Mesendoderm (in vitro differentiated cells): ENCODE results near the gene TMEM101.

Experiments
- DNase-seq: peaks from one replicate; pipeline ENCODE4 v3.0.0; 2013
- H2AK5ac ChIP-seq: 2 replicates; pipeline ENCODE4 v1.6.1; 2013; ENCODE audit warnings: low read length, inconsistent platforms
- H2BK120ac ChIP-seq: 2 replicates; pipeline ENCODE4 v1.6.1; 2013; ENCODE audit warnings: low read depth, mild to moderate bottlenecking, low read length, moderate library complexity, mixed read lengths
- H2BK15ac ChIP-seq: replicated peaks from 2 replicates; pipeline ENCODE4 v1.6.1; 2013; ENCODE audit warnings: low read depth, mild to moderate bottlenecking, moderate library complexity
- H2BK5ac ChIP-seq: 2 replicates; pipeline ENCODE4 v1.6.1; 2013; ENCODE audit warnings: low read length, inconsistent platforms
- H3K18ac ChIP-seq: 2 replicates; pipeline ENCODE4 v1.6.1; 2013; ENCODE audit warnings: mild to moderate bottlenecking, low read length, mixed read lengths
- H3K23ac ChIP-seq: one replicate; pipeline ENCODE4 v1.6.1; 2013; ENCODE audit warnings: low read length
- H3K27ac ChIP-seq: 2 replicates; pipeline ENCODE4 v1.5.1; 2013; ENCODE audit warnings: low read depth, mild to moderate bottlenecking, inconsistent platforms, low read length, moderate library complexity
- H3K27me3 ChIP-seq: 2 replicates; pipeline ENCODE4 v1.6.1; 2013; ENCODE audit warnings: low read length, control low read depth, mild to moderate bottlenecking, inconsistent platforms; ENCODE audit not compliant: insufficient read depth, poor library complexity
- H3K36me3 ChIP-seq: 2 replicates; pipeline ENCODE4 v1.6.1; 2013; ENCODE audit warnings: low read length, inconsistent platforms; ENCODE audit not compliant: control insufficient read depth, insufficient read depth
- H3K4ac ChIP-seq: one replicate; pipeline ENCODE4 v1.6.1; 2013; ENCODE audit warnings: low read depth, mild to moderate bottlenecking, low read length, moderate library complexity
- H3K4me1 ChIP-seq: 2 replicates; pipeline ENCODE4 v1.6.1; 2013; ENCODE audit warnings: low read depth, low read length, inconsistent platforms; ENCODE audit not compliant: control insufficient read depth
- H3K4me2 ChIP-seq: 2 replicates; pipeline ENCODE4 v1.6.1; 2013; ENCODE audit warnings: low read length
- H3K4me3 ChIP-seq: 2 replicates; pipeline ENCODE4 v1.5.1; 2013; ENCODE audit warnings: mild to moderate bottlenecking, low read length
- H3K56ac ChIP-seq: one replicate; pipeline ENCODE4 v1.6.1; 2013; ENCODE audit warnings: low read length
- H3K79me1 ChIP-seq: 2 replicates; pipeline ENCODE4 v1.6.1; 2013; ENCODE audit warnings: low read length, inconsistent platforms
- H3K79me2 ChIP-seq: 2 replicates; pipeline ENCODE4 v1.6.1; 2013; ENCODE audit warnings: mild to moderate bottlenecking, low read length; ENCODE audit not compliant: control insufficient read depth, insufficient read depth
- H3K9ac ChIP-seq: 2 replicates; pipeline ENCODE4 v1.6.1; 2013; ENCODE audit warnings: low read length, inconsistent platforms
- H4K5ac ChIP-seq: one replicate; pipeline ENCODE4 v1.6.1; 2013; ENCODE audit warnings: low read length
- H4K8ac ChIP-seq: one replicate; pipeline ENCODE4 v1.6.1; 2013; ENCODE audit warnings: low read depth, mild to moderate bottlenecking, control low read depth, low read length, moderate library complexity
- WGBS: extraction: QIAGEN DNeasy Blood & Tissue Kit; methylation state at CpG from one replicate; pipeline ENCODE4 v1.1.7; 2013; ENCODE audit warnings: low lambda C conversion rate, missing lambda C conversion rate; ENCODE audit not compliant: insufficient coverage; ENCODE audit errors: extremely low coverage; 5-methylcytosine and 5-hydroxymethylcytosine counted together

TMEM101 gene

DNA sequence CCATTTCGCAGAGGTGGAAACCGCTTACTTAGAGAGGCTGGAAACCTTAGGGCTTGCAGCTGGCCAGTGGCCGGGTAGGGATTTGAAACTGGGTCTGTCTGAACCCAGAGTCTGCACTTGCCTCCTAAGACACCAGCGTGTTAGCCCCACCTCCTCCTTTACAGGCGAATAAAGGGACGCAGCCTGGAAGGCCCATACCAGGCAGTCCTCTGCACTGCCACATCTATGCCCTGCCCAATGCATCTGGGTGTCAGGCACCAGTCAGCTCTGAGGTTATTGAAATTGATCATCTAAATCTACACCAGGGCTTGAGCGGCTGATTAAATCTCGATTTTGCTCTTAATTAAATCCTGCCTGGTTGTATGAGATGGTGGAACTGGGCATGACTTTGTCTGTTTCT, 30.2 kb downstream of the TMEM101 start:
- peaks cover 2% of the 10 kb centered on the region for H3K27me3 ChIP-seq
- no peak overlapping the region for H4K5ac ChIP-seq
- no peak overlapping the region for H2BK5ac ChIP-seq
- no peak overlapping the region for H2BK15ac ChIP-seq
- H3K9ac ChIP-seq, result no peak overlapping the region
- H3K27ac ChIP-seq, result no peak overlapping the region
- H3K79me2 ChIP-seq, result no peaks in the 10 kb centered on the region
- H3K18ac ChIP-seq, result no peak overlapping the region
- H4K8ac ChIP-seq, result no peak overlapping the region
- no CpG with 5 or more reads among the region's 8 CpGs for WGBS
- H2AK5ac ChIP-seq, result no peak overlapping the region
- no peak overlapping the region for H3K4me3 ChIP-seq
- H2BK120ac ChIP-seq, result no peak overlapping the region
- H3K4me2 ChIP-seq, result no peak overlapping the region
- H3K56ac ChIP-seq, result no peak overlapping the region
- no peak overlapping the region for H3K4ac ChIP-seq
- no peaks in the 10 kb centered on the region for H3K36me3 ChIP-seq
- no peaks in the 10 kb centered on the region for H3K4me1 ChIP-seq
- no peak overlapping the region for H3K23ac ChIP-seq
- H3K79me1 ChIP-seq, result no peaks in the 10 kb centered on the region
- peak; percentile 29 for DNase-seq

DNA sequence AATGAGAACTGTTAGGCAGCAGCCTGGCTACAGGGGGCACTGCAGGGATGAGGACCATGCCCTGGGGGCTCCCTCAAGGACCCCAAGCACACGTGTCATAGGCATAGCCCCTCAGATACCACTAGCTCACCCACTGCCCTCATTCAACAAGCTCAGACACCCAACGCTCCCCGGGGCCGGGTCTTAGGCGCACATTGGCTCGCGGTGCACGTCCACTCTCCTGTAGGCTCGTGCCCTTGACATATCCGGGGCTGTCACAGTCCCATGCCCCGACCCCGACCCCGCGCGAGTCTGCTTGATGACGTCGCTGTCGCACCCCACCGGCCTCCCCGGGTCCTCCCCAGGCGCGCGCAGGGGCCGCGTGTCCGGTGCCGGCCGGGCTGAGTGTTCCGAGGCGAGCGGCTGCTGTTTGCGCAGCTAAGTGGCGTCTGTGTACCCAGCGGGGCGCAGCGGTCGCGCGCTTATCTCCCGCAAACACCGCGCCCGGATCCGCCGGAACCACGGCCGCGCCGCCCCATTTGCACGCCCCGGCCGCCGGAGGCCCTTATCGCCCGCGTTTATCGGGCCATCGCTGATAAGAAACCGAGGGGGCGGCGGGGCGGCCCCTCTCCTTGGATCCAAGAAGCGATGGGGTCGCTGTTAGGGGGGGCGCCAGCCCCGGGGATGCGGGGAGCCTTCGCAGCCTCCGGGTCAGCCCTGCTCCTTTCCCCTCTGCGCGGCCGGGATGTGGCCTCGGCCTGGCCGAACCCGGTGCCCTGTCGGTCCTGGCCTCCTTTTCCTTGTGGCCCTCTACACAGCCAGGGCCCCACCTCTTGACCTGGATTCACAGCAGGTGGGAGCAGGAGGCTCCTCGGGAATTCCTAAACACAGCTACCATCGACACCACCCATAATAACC, 31.0 kb downstream of the TMEM101 start:
- peak; percentile 48 for DNase-seq
- Histone ChIP-seq H3K23ac (no peak overlapping the region), H2BK15ac (no peak overlapping the region), H4K8ac (no peak overlapping the region), H2BK120ac (no peak overlapping the region), H2BK5ac (no peak overlapping the region), H3K4ac (no peak overlapping the region), H3K27me3 (peaks cover 2% of the 10 kb centered on the region), H3K36me3 (no peaks in the 10 kb centered on the region), H3K4me2 (peak overlapping the region; percentile 23), H2AK5ac (no peak overlapping the region), H3K9ac (peak overlapping the region; percentile 20), H3K4me3 (no peak overlapping the region), H3K56ac (peak overlapping the region; percentile 4), H3K79me2 (no peaks in the 10 kb centered on the region), H3K27ac (no peak overlapping the region), H3K79me1 (no peaks in the 10 kb centered on the region), H3K18ac (no peak overlapping the region), H3K4me1 (no peaks in the 10 kb centered on the region), H4K5ac (no peak overlapping the region)
- WGBS, result no CpG with 5 or more reads among the region's 78 CpGs

DNA sequence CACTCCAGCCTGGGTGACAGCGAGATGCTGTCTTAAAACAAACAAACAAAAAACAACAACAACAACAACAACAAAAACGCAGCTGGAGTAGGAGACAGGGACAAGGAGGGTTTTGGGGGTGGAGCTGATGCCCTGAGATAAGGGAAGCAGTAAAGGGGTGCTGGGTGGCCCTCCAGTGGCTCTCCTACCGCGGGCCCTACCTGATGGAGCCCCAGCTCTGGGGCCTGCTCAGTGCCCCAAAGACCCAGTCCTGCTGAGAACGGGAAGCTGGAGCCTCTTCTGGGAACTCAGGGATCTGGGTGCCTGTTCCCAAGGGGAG, 31.6 kb downstream of the TMEM101 start:
- Histone ChIP-seq H3K23ac (no peak overlapping the region), H3K27me3 (peaks cover 2% of the 10 kb centered on the region), H3K4me2 (peak overlapping the region; percentile 23), H3K9ac (peak overlapping the region; percentile 20), H3K4ac (no peak overlapping the region), H3K36me3 (no peaks in the 10 kb centered on the region), H3K79me2 (no peaks in the 10 kb centered on the region), H2BK5ac (no peak overlapping the region), H2BK15ac (no peak overlapping the region), H2BK120ac (no peak overlapping the region), H4K5ac (no peak overlapping the region), H4K8ac (no peak overlapping the region), H3K79me1 (no peaks in the 10 kb centered on the region), H2AK5ac (no peak overlapping the region), H3K18ac (no peak overlapping the region), H3K4me3 (no peak overlapping the region), H3K4me1 (no peaks in the 10 kb centered on the region), H3K27ac (no peak overlapping the region), H3K56ac (no peak overlapping the region)
- WGBS, result no CpG with 5 or more reads among the region's 5 CpGs
- DNase-seq, result no peak

DNA sequence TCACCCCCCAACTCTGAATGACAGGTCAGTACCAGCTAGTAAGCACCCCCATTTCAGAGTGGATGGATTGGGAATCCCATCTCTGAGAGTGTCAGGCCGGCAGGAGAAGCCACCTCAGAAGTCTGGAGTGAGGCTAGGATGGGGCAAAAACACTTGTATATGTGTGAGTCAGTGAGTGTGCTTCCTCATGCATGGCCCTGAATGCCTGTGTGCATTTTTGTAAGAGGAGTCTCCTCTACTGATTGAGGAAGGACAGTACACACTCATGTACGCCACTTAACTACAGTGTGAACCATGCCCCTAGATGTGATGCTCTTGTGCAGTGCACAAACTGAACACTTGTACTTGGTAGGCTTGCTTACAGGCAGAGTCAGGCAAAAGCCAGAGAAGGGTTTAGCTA, 32.6 kb downstream of the TMEM101 start:
- no CpG with 5 or more reads among the region's 2 CpGs for WGBS
- Histone ChIP-seq H3K36me3 (no peaks in the 10 kb centered on the region), H3K9ac (no peak overlapping the region), H2BK120ac (no peak overlapping the region), H3K79me1 (no peaks in the 10 kb centered on the region), H3K4me3 (no peak overlapping the region), H4K5ac (no peak overlapping the region), H2BK5ac (no peak overlapping the region), H3K56ac (no peak overlapping the region), H3K4me1 (no peaks in the 10 kb centered on the region), H3K23ac (no peak overlapping the region), H3K79me2 (no peaks in the 10 kb centered on the region), H3K27me3 (peaks cover 2% of the 10 kb centered on the region), H3K4ac (no peak overlapping the region), H4K8ac (no peak overlapping the region), H2AK5ac (no peak overlapping the region), H3K27ac (no peak overlapping the region), H2BK15ac (no peak overlapping the region), H3K4me2 (no peak overlapping the region), H3K18ac (no peak overlapping the region)
- DNase-seq, result no peak

DNA sequence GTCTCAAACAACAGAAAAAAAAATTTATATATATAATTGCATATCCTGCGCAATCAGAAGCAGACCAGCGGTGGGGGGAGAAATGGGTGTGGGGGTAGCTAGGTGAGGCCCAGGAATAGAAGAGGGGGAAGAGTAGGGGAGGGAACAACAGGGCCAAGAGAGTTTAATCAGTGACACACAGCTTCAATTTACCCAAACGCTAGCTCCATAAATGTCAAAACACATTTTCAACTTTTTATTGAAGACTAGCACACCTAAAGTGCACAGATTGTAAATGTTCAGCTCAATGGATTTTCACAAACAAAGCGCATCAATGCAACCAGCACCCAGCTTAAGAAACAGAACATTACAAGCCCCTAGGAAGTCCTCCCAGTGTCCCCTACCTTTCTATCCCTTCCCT, 35.1 kb downstream of the TMEM101 start:
- no peak overlapping the region for H2BK5ac ChIP-seq
- no peak overlapping the region for H3K4ac ChIP-seq
- WGBS, result no CpG with 5 or more reads among the region's 4 CpGs
- H2AK5ac ChIP-seq, result no peak overlapping the region
- no peak overlapping the region for H3K18ac ChIP-seq
- no peak for DNase-seq
- H3K27ac ChIP-seq, result no peak overlapping the region
- no peaks in the 10 kb centered on the region for H3K79me2 ChIP-seq
- H3K9ac ChIP-seq, result no peak overlapping the region
- no peak overlapping the region for H3K56ac ChIP-seq
- no peak overlapping the region for H2BK120ac ChIP-seq
- no peak overlapping the region for H3K4me3 ChIP-seq
- H3K4me1 ChIP-seq, result no peaks in the 10 kb centered on the region
- H3K79me1 ChIP-seq, result no peaks in the 10 kb centered on the region
- no peak overlapping the region for H3K23ac ChIP-seq
- no peak overlapping the region for H4K5ac ChIP-seq
- H3K27me3 ChIP-seq, result peaks cover 2% of the 10 kb centered on the region
- no peak overlapping the region for H3K4me2 ChIP-seq
- H3K36me3 ChIP-seq, result no peaks in the 10 kb centered on the region
- no peak overlapping the region for H2BK15ac ChIP-seq
- no peak overlapping the region for H4K8ac ChIP-seq

DNA sequence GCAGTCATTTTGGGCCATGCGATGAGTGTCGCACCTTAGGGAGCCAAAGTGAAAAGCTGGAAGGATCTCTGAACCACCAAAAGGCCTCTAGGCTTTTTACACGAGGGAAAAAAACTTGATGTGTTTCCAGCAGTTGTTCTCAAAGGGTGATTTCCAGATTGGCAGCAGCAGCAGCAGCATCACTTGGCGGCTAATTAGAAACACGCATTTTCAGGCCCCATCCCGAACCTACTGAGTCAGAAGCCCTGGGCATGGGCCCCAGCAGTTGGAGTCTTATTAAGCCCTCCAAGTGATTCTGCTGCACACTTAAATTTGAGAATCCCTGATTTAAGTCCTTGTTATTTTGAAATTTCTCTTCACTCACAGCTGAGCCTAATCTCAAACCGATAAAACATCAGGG, 35.8 kb downstream of the TMEM101 start:
- H2BK15ac ChIP-seq, result no peak overlapping the region
- no peak overlapping the region for H3K4me2 ChIP-seq
- H3K36me3 ChIP-seq, result no peaks in the 10 kb centered on the region
- no peak overlapping the region for H2AK5ac ChIP-seq
- no peak overlapping the region for H3K4ac ChIP-seq
- no peak overlapping the region for H4K8ac ChIP-seq
- H3K56ac ChIP-seq, result no peak overlapping the region
- no peaks in the 10 kb centered on the region for H3K79me2 ChIP-seq
- H3K79me1 ChIP-seq, result no peaks in the 10 kb centered on the region
- no peak overlapping the region for H3K18ac ChIP-seq
- H3K4me1 ChIP-seq, result no peaks in the 10 kb centered on the region
- DNase-seq, result no peak
- no peak overlapping the region for H3K9ac ChIP-seq
- H2BK5ac ChIP-seq, result no peak overlapping the region
- no peak overlapping the region for H3K4me3 ChIP-seq
- H2BK120ac ChIP-seq, result no peak overlapping the region
- no CpG with 5 or more reads among the region's 7 CpGs for WGBS
- no peak overlapping the region for H4K5ac ChIP-seq
- H3K27ac ChIP-seq, result no peak overlapping the region
- H3K27me3 ChIP-seq, result peaks cover 2% of the 10 kb centered on the region
- H3K23ac ChIP-seq, result no peak overlapping the region
